Thoracic aorta (tissue), 2 donors: ENCODE data around the gene TRIM47. TPM values are rescaled to one million over a fixed set of nuclear protein-coding genes. Genes with fewer than 3 reads are reported as not detected.

Experiments used
- ATAC-seq: fragments of 150-250 bp; one replicate; pipeline ENCODE4 v1.8.0; 2017; ENCODE audit warnings: low read depth; ENCODE audit not compliant: insufficient number of reproducible peaks, low FRiP score
- DNase-seq: peaks from one replicate; pipeline ENCODE4 v3.0.0-alpha.2; 2020; ENCODE audit warnings: low spot score
- H3K27ac ChIP-seq, 2 donors: fragments of 200-600 bp; sonication (generic); 1 replicate in 1 of 2; 2 replicates in 1 of 2; pipeline ENCODE4 v1.5.1; 2016; ENCODE audit warnings: mild to moderate bottlenecking in 2 of 2, moderate library complexity in 2 of 2
- H3K27me3 ChIP-seq: fragments of 200-600 bp; sonication (generic); replicated peaks from 2 replicates; pipeline ENCODE4 v1.6.0; 2016; ENCODE audit warnings: mild to moderate bottlenecking; ENCODE audit not compliant: insufficient read depth
- H3K36me3 ChIP-seq: fragments of 200-600 bp; sonication (generic); one replicate; pipeline ENCODE4 v1.5.1; 2016
- H3K4me1 ChIP-seq, 2 donors: fragments of 200-600 bp; sonication (generic); 1 replicate in 1 of 2; 2 replicates in 1 of 2; pipeline versions ENCODE4 v1.5.1 to v1.6.0; 2016; ENCODE audit warnings: low read depth in 2 of 2, mild to moderate bottlenecking in 1 of 2; ENCODE audit not compliant: control insufficient read depth in 1 of 2
- H3K4me3 ChIP-seq: fragments of 200-600 bp; sonication (generic); 2 replicates; pipeline ENCODE4 v1.5.1; 2016; ENCODE audit warnings: mild to moderate bottlenecking
- H3K9me3 ChIP-seq: fragments of 200-600 bp; sonication (generic); 2 replicates; pipeline ENCODE4 v1.5.1; 2016
- CTCF ChIP-seq: fragments of 200-600 bp; sonication (generic); IDR thresholded peaks from one replicate; pipeline ENCODE4 v1.5.1; 2019; ENCODE audit warnings: antibody characterized with exemption
- total RNA-seq, 2 donors: library from RNA; depleted of rRNA; stranded (reverse); fragments of >200 nt; gene quantifications; one replicate each; pipeline versions ENCODE4 v1.1.0 to v1.2.3, GENCODE V29; 2016

Gene TRIM47
- total RNA-seq, 2 donors from 2014 or later: 58.9 to 94.0 TPM

- Histone ChIP-seq H3K27ac (no peak overlapping the region), H3K4me3 (no peak overlapping the region), H3K27me3 (no peaks in the 10 kb centered on the region), H3K36me3 (peaks cover 4% of the 10 kb centered on the region), H3K4me1 (peaks cover 5 to 9% of the 10 kb centered on the region in 2 donors), H3K9me3 (no peaks in the 10 kb centered on the region)
- no peak for ATAC-seq
- no peak for DNase-seq
- TF ChIP-seq CTCF: no peak
Observed at GRCh38 chr17:75839942-75840798, 38.2 kb downstream of the TRIM47 start.

GRCh38 chr17:75838410-75838809, 40.0 kb downstream of the TRIM47 start:
- no peaks in the 10 kb centered on the region for H3K27me3 ChIP-seq
- peaks cover 9% of the 10 kb centered on the region for H3K36me3 ChIP-seq
- TF ChIP-seq CTCF: no peak
- no peaks in the 10 kb centered on the region for H3K9me3 ChIP-seq
- DNase-seq (no peak), ATAC-seq (no peak)
- no peak overlapping the region for H3K4me3 ChIP-seq
- peaks cover 0 to 6% of the 10 kb centered on the region in 2 donors for H3K4me1 ChIP-seq
- H3K27ac ChIP-seq: no peak overlapping the region

GRCh38 chr17:75837899-75838298, 40.5 kb downstream of the TRIM47 start:
- no peak for ATAC-seq
- Histone ChIP-seq H3K9me3 (no peaks in the 10 kb centered on the region), H3K27ac (no peak overlapping the region), H3K36me3 (peaks cover 9% of the 10 kb centered on the region), H3K4me3 (no peak overlapping the region), H3K27me3 (no peaks in the 10 kb centered on the region), H3K4me1 (peaks cover 0 to 6% of the 10 kb centered on the region in 2 donors)
- no peak for DNase-seq
- TF ChIP-seq CTCF: no peak

GRCh38 chr17:75836605-75837004, 41.8 kb downstream of the TRIM47 start:
- no peak for TF ChIP-seq CTCF
- Histone ChIP-seq H3K36me3 (peaks cover 9% of the 10 kb centered on the region), H3K9me3 (no peaks in the 10 kb centered on the region), H3K4me1 (peaks cover 0 to 6% of the 10 kb centered on the region in 2 donors), H3K4me3 (no peak overlapping the region), H3K27ac (no peak overlapping the region), H3K27me3 (no peaks in the 10 kb centered on the region)
- no peak for ATAC-seq
- DNase-seq: no peak

GRCh38 chr17:75835654-75835987, 42.8 kb downstream of the TRIM47 start:
- Histone ChIP-seq H3K4me1 (peaks cover 0 to 6% of the 10 kb centered on the region in 2 donors), H3K9me3 (no peaks in the 10 kb centered on the region), H3K4me3 (no peak overlapping the region), H3K27me3 (no peaks in the 10 kb centered on the region), H3K36me3 (peaks cover 9% of the 10 kb centered on the region), H3K27ac (no peak overlapping the region)
- no peak for TF ChIP-seq CTCF
- DNase-seq (no peak), ATAC-seq (no peak)
